ENCODE measurements around the gene NCEH1. TPM values are rescaled to one million over a fixed set of nuclear protein-coding genes. Genes with fewer than 3 reads are reported as not detected.

Gene NCEH1
- total and polyA plus RNA-seq, 9 of the 15 experiments (the other 6 are each of a cell fraction or from before 2014, with no cell fraction given): 1.3 to 5.0 (median 2.8) TPM

DNA sequence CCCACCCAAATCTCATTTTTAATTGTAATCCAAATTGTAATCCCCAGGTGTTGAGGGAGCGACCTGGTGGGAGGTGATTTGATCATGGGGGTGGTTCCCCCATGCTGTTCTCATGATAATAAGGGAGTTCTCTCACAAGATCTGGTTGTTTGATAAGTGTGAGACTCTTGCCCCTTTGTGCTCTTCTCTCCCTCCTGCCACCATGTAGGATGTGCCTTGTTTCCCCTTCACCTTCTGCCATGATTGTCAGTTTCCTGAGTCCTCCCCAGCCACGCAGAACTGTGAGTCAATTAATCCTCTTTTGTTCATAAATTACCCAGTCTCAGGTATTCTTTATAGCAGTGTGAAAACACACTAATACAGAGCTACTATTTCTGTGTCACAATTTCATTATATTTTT is 88.7 kb downstream of the NCEH1 start (continued):
- TF ChIP-seq, protein P1, sequence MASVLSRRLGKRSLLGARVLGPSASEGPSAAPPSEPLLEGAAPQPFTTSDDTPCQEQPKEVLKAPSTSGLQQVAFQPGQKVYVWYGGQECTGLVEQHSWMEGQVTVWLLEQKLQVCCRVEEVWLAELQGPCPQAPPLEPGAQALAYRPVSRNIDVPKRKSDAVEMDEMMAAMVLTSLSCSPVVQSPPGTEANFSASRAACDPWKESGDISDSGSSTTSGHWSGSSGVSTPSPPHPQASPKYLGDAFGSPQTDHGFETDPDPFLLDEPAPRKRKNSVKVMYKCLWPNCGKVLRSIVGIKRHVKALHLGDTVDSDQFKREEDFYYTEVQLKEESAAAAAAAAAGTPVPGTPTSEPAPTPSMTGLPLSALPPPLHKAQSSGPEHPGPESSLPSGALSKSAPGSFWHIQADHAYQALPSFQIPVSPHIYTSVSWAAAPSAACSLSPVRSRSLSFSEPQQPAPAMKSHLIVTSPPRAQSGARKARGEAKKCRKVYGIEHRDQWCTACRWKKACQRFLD (CRISPR knock-in tag; IDR thresholded peaks at IDR 0.05): no peak
- TF ChIP-seq SNIP1 (IDR thresholded peaks at IDR 0.05; ENCODE audit: low read depth) (no peak), JUND (IDR thresholded peaks at IDR 0.05; ENCODE audit: borderline replicate concordance, low read depth, low read length) (no peak), JUND (tag; IDR thresholded peaks at IDR 0.05; ENCODE audit: borderline replicate concordance, low read depth, low read length) (no peak)

DNA sequence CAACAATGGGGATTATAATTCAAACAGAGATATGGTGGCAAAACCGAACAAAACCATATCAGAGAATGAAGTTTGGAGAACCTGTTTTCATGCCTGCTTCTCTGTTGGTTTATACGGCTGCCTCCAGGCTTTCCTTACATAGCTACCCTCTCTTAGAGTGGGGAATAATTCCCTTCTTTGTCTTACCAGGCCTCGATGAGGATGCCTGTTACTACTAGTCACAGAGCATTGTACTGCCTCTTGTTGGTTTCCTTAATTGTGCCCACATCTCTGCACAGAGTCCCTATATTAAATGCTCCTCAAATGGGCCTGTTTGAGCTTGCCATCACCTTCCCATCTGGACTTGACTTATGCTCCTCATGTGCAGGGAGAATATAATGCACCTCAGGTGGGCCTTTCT is 92.9 kb downstream of the NCEH1 start:
- intact Hi-C loops (cut with micrococcal nuclease): no loop called here
- Histone ChIP-seq H2AFZ (ENCODE audit: low read depth, low read length) (no peak overlapping the region), H3K9me3 (replicated peaks; ENCODE audit: control insufficient read depth, insufficient read depth, low read depth, low read length) (no peaks in the 10 kb centered on the region), H3K27me3 (ENCODE audit: control insufficient read depth in 2 of 2, insufficient read depth in 2 of 2, low read length in 2 of 2) (no peaks in the 10 kb centered on the region), H3K4me3 (no peak overlapping the region), H3K9me1 (ENCODE audit: control insufficient read depth, insufficient read depth, low read length) (no peaks in the 10 kb centered on the region), H3K4me1 (replicated peaks in 1 of 2; ENCODE audit: control insufficient read depth in 2 of 2, insufficient read depth in 2 of 2, low read length in 2 of 2) (peaks cover 0 to 7% of the 10 kb centered on the region in 2 experiments; a peak in 2 of 5 replicates), H3K4me2 (ENCODE audit: insufficient read depth, low read length) (no peak overlapping the region), H3K9ac (ENCODE audit: insufficient read depth in 1 of 2, low read depth in 2 of 2, low read length in 2 of 2) (no peak overlapping the region), H3K36me3 (ENCODE audit: control insufficient read depth, insufficient read depth, low read length) (no peaks in the 10 kb centered on the region), H3K79me2 (ENCODE audit: control insufficient read depth, insufficient read depth, low read length) (no peaks in the 10 kb centered on the region), H4K20me1 (replicated peaks; ENCODE audit: control insufficient read depth, insufficient read depth, low read length) (no peaks in the 10 kb centered on the region), H3K27ac (ENCODE audit: extremely low read depth, low read depth, low read length) (no peak overlapping the region)
- ChIA-PET CTCF (ENCODE audit: low intra/inter-chr PET ratio) (interaction anchor here (0.6 kb wide), 1 partner anchor 29 kb away, joined by 4 read pairs; no protein-coding TSS in a partner anchor), POLR2A (no interaction called here)
- TF ChIP-seq PML (IDR thresholded peaks at IDR 0.05; ENCODE audit: low read length) (no peak), ZNF586 (CRISPR knock-in tag; conservative IDR thresholded peaks at IDR 0.05) (no peak), ESRRA (IDR thresholded peaks at IDR 0.05; ENCODE audit: borderline replicate concordance, low read depth) (no peak), NR2C1 (IDR thresholded peaks at IDR 0.05) (no peak), NR2C1 (tag; IDR thresholded peaks at IDR 0.05) (no peak), L3MBTL2 (IDR thresholded peaks at IDR 0.05) (no peak), SMAD3 (CRISPR knock-in tag; conservative IDR thresholded peaks at IDR 0.05) (no peak), ZBED1 (IDR thresholded peaks at IDR 0.05) (no peak), ARHGAP35 (IDR thresholded peaks at IDR 0.05; ENCODE audit: partially characterized antibody) (no peak), BHLHE40 (IDR thresholded peaks at IDR 0.05; ENCODE audit: low read length) (no peak)
- TF ChIP-seq, protein P2, sequence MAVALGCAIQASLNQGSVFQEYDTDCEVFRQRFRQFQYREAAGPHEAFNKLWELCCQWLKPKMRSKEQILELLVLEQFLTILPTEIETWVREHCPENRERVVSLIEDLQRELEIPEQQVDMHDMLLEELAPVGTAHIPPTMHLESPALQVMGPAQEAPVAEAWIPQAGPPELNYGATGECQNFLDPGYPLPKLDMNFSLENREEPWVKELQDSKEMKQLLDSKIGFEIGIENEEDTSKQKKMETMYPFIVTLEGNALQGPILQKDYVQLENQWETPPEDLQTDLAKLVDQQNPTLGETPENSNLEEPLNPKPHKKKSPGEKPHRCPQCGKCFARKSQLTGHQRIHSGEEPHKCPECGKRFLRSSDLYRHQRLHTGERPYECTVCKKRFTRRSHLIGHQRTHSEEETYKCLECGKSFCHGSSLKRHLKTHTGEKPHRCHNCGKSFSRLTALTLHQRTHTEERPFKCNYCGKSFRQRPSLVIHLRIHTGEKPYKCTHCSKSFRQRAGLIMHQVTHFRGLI (CRISPR knock-in tag; IDR thresholded peaks at IDR 0.05): no peak
- TF ChIP-seq, protein P3, sequence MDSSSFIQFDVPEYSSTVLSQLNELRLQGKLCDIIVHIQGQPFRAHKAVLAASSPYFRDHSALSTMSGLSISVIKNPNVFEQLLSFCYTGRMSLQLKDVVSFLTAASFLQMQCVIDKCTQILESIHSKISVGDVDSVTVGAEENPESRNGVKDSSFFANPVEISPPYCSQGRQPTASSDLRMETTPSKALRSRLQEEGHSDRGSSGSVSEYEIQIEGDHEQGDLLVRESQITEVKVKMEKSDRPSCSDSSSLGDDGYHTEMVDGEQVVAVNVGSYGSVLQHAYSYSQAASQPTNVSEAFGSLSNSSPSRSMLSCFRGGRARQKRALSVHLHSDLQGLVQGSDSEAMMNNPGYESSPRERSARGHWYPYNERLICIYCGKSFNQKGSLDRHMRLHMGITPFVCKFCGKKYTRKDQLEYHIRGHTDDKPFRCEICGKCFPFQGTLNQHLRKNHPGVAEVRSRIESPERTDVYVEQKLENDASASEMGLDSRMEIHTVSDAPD (CRISPR knock-in tag; IDR thresholded peaks at IDR 0.05): no peak
- TF ChIP-seq, protein P4, sequence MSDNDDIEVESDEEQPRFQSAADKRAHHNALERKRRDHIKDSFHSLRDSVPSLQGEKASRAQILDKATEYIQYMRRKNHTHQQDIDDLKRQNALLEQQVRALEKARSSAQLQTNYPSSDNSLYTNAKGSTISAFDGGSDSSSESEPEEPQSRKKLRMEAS (CRISPR knock-in tag; IDR thresholded peaks at IDR 0.05): no peak
- ATAC-seq (no peak), FAIRE-seq (no peak), DNase-seq (ENCODE audit: extremely low read depth in 1 of 4, low spot score in 3 of 4) (no peak)
- BruUV-seq (replicated peaks): no TSS peak
- WGBS (ENCODE audit: insufficient coverage, low coverage, missing lambda C conversion rate): 20% methylated on average over 3 of the region's 3 CpGs
- in situ Hi-C loops (cut with MboI): no loop called here
